ENCODE results near the gene RASSF8. TPM values are rescaled to one million over a fixed set of nuclear protein-coding genes. Genes with fewer than 3 reads are reported as not detected.

Gene RASSF8
- total RNA-seq, 1 experiment from 2014 or later = 9.2 TPM

GRCh38 chr12:25993901-25994651 is 35.6 kb downstream of the RASSF8 start:
- RAD21 ChIA-PET (ENCODE audit: low non-redundant PET in 1 of 2, low total read pairs in 2 of 2, uncharacterized antibody in 2 of 2, unreplicated experiment in 2 of 2) = no interaction called here

More at GRCh38 chr12:25993901-25994651, 35.6 kb downstream of the RASSF8 start:
- no peaks in the 10 kb centered on the region for H3K9me2 ChIP-seq (ENCODE audit: insufficient read depth)
- H3K27me3 ChIP-seq (ENCODE audit: insufficient read depth, low read length) = no peaks in the 10 kb centered on the region
- ChIA-PET POLR2A (no interaction called here), CTCF (no interaction called here)
- H3K9ac ChIP-seq (ENCODE audit: low read length) = no peak overlapping the region
- H4K20me1 ChIP-seq (ENCODE audit: insufficient read depth) = no peaks in the 10 kb centered on the region
- H2AFZ ChIP-seq (ENCODE audit: low read depth, low read length, poor library complexity, severe bottlenecking) = no peak overlapping the region
- no TSS peak for BruUV-seq (replicated peaks)
- no peaks in the 10 kb centered on the region for H3K9me3 ChIP-seq (ENCODE audit: control insufficient read depth in 1 of 2, insufficient read depth in 1 of 2, low read depth in 1 of 2, low read length in 2 of 2)
- no peaks in the 10 kb centered on the region for H3K79me2 ChIP-seq (ENCODE audit: insufficient read depth, low read length)
- no peak for ATAC-seq
- peaks cover 11 to 13% of the 10 kb centered on the region in 2 experiments for H3K4me1 ChIP-seq (ENCODE audit: control insufficient read depth in 1 of 2, insufficient read depth in 2 of 2, low read length in 2 of 2)
- no peak overlapping the region for H3K27ac ChIP-seq (ENCODE audit: low read depth, low read length)
- H3K4me2 ChIP-seq (ENCODE audit: low read length) = no peak overlapping the region
- no peak for TF ChIP-seq JUND (IDR thresholded peaks at IDR 0.05)
- no peak for TF ChIP-seq FOSL1 (IDR thresholded peaks at IDR 0.05; ENCODE audit: low read depth)
- no peak for TF ChIP-seq EGR1 (IDR thresholded peaks at IDR 0.05; ENCODE audit: low read depth)
- no peak for TF ChIP-seq SIN3A (IDR thresholded peaks at IDR 0.05; ENCODE audit: low read depth)
- TF ChIP-seq POLR2A (IDR thresholded peaks at IDR 0.05; ENCODE audit: borderline replicate concordance, extremely low read depth, insufficient read depth, insufficient read length) = no peak
- TF ChIP-seq ATF3 (IDR thresholded peaks at IDR 0.05) = no peak
- no peak for TF ChIP-seq SP1 (IDR thresholded peaks at IDR 0.05; ENCODE audit: low read depth)
- no peak for TF ChIP-seq CEBPB (IDR thresholded peaks at IDR 0.05; ENCODE audit: low read depth)
- TF ChIP-seq YY1 (IDR thresholded peaks at IDR 0.05; ENCODE audit: extremely low read depth, insufficient replicate concordance, low read depth, low read length) = no peak
- no peak for TF ChIP-seq EZH2phosphoT487 (IDR thresholded peaks at IDR 0.05; ENCODE audit: borderline replicate concordance)
- TF ChIP-seq ZBTB33 (IDR thresholded peaks at IDR 0.05; ENCODE audit: extremely low read depth, insufficient replicate concordance, low read length) = no peak
- no peak for TF ChIP-seq REST (IDR thresholded peaks at IDR 0.05; ENCODE audit: low read depth)
- TF ChIP-seq CTCF (IDR thresholded peaks at IDR 0.05 in 2 of 3, conservative IDR thresholded peaks at IDR 0.05 in 1 of 3; ENCODE audit: borderline replicate concordance in 1 of 3, insufficient read depth in 1 of 3, low read depth in 2 of 3, low read length in 2 of 3) = no peak
- no peak for TF ChIP-seq TCF7L2 (IDR thresholded peaks at IDR 0.05; ENCODE audit: borderline replicate concordance, extremely low read depth, insufficient read depth, insufficient read length)
- no peak for TF ChIP-seq CBX3 (IDR thresholded peaks at IDR 0.05; ENCODE audit: low read depth)
- TF ChIP-seq ELF1 (IDR thresholded peaks at IDR 0.05; ENCODE audit: borderline replicate concordance, low read depth) = no peak
- no peak for TF ChIP-seq ZFX (IDR thresholded peaks at IDR 0.05)
- TF ChIP-seq POLR2AphosphoS5 (IDR thresholded peaks at IDR 0.05; ENCODE audit: low read depth, low read length) = no peak
- intact Hi-C loops (cut with micrococcal nuclease) = no loop called here
- no peak overlapping the region for H3K4me3 ChIP-seq (replicated peaks in 1 of 2; ENCODE audit: low read depth in 1 of 2, low read length in 2 of 2)
- DNase-seq (ENCODE audit: low read depth, low spot score) = no peak
- H3K36me3 ChIP-seq (ENCODE audit: control insufficient read depth in 1 of 2, insufficient read depth in 2 of 2, low read length in 2 of 2) = no peaks in the 10 kb centered on the region

Measured in HCT116 (cell line).